Ovary (tissue), 9 donors: ENCODE data around the gene PCDHB5. TPM values are rescaled to one million over a fixed set of nuclear protein-coding genes. Genes with fewer than 3 reads are reported as not detected.
"Not testable (repeated sequence)": the region's sequence is repeated elsewhere in the genome, so short reads cannot be mapped to it uniquely, and the experiment has no call there.

Experiments
- DNase-seq, 5 donors: peaks; one replicate each; pipeline ENCODE4 v3.0.0-alpha.2; 2019 to 2020
- H3K27ac ChIP-seq, 2 donors: fragments of 200-600 bp; one replicate each; pipeline versions ENCODE4 v1.5.1 to v1.8.0; 2019 to 2022
- H3K27me3 ChIP-seq: fragments of 200-600 bp; one replicate; pipeline ENCODE4 v1.8.0; 2022
- H3K36me3 ChIP-seq: fragments of 200-600 bp; sonication (generic); one replicate; pipeline ENCODE4 v1.5.1; 2019
- H3K4me1 ChIP-seq: one replicate; pipeline ENCODE4 v1.8.1; 2013; ENCODE audit warnings: mild to moderate bottlenecking, moderate library complexity; ENCODE audit not compliant: insufficient read depth
- H3K4me3 ChIP-seq: fragments of 200-600 bp; sonication (generic); one replicate; pipeline ENCODE4 v1.5.1; 2017
- H3K9me3 ChIP-seq, 2 donors: fragments of 200-600 bp in 1 of 2; sonication (generic) in 1 of 2; one replicate each; pipeline versions ENCODE4 v1.5.1 to v1.8.1; 2013 to 2019; ENCODE audit warnings: mild to moderate bottlenecking in 1 of 2, moderate library complexity in 1 of 2
- CTCF ChIP-seq, 3 donors: fragments of 450-650 bp in 2 of 3; fragments of 200-600 bp in 1 of 3; IDR thresholded peaks; one replicate each; pipeline versions ENCODE4 v1.5.1 to v1.8.0; 2016 to 2022; ENCODE audit warnings: antibody characterized with exemption in 3 of 3, mild to moderate bottlenecking in 1 of 3
- EP300 ChIP-seq: sonication (generic); formaldehyde crosslinking; IDR thresholded peaks from one replicate; pipeline ENCODE4 v1.6.1; 2017; ENCODE audit warnings: antibody characterized with exemption
- POLR2A ChIP-seq: fragments of 450-650 bp; IDR thresholded peaks from one replicate; pipeline ENCODE4 v1.6.1; 2017; ENCODE audit warnings: antibody characterized with exemption, mild to moderate bottlenecking, moderate library complexity
- WGBS, 3 donors: extraction: QIAGEN DNeasy Blood & Tissue Kit in 1 of 3; methylation state at CpG; one replicate each; pipeline versions ENCODE4 v1.1.5 to v1.1.7; 2013 to 2017; 5-methylcytosine and 5-hydroxymethylcytosine counted together
- intact Hi-C, 4 donors: fragments of 100-400 bp; cut with DNase I; formaldehyde crosslinking; loops; one replicate each; pipeline versions ENCODE4 v1.11.0 to v1.15.1; 2022 to 2023
- polyA plus RNA-seq, 2 donors: library from polyadenylated mRNA; stranded (reverse); fragments of 200-250 nt in 1 of 2; fragments of 350-450 nt in 1 of 2; fragmentation: Illumina TruSeq in 1 of 2; extraction: RNeasy Lipid Tissue Mini Kit (QIAGEN cat#74804) in 1 of 2; gene quantifications; one replicate each; pipeline ENCODE4 v1.2.3, GENCODE V29; 2013 to 2014
- total RNA-seq, 7 donors: library from RNA; depleted of rRNA in 2 of 7; stranded (reverse); fragments of >200 nt in 2 of 7; fragmentation: NEBNext Ultra II Directional in 3 of 7; extraction: Animal tissue kit (Norgen Biotek cat#: 25700) in 3 of 7; gene quantifications; one replicate each; pipeline versions ENCODE4 v1.1.0 to v1.2.4, GENCODE V29; 2016 to 2023
- donor health status: DM: no; HTN: no; CAD: no; lungs with moderate emphysema.
- donor health status: DM: no; HTN: no; CAD: no.
- donor health status: Bipolar disorder and iron deficiency.
- donor health status: DM: yes; HTN: yes; CAD: no.
- donor health status: DM: no; HTN: no; CAD: no.
- donor health status: DM: yes; HTN: yes; CAD: no.

Gene PCDHB5
- total and polyA plus RNA-seq, 9 donors: 7.3 to 16.2 (median 10.3) TPM

DNA sequence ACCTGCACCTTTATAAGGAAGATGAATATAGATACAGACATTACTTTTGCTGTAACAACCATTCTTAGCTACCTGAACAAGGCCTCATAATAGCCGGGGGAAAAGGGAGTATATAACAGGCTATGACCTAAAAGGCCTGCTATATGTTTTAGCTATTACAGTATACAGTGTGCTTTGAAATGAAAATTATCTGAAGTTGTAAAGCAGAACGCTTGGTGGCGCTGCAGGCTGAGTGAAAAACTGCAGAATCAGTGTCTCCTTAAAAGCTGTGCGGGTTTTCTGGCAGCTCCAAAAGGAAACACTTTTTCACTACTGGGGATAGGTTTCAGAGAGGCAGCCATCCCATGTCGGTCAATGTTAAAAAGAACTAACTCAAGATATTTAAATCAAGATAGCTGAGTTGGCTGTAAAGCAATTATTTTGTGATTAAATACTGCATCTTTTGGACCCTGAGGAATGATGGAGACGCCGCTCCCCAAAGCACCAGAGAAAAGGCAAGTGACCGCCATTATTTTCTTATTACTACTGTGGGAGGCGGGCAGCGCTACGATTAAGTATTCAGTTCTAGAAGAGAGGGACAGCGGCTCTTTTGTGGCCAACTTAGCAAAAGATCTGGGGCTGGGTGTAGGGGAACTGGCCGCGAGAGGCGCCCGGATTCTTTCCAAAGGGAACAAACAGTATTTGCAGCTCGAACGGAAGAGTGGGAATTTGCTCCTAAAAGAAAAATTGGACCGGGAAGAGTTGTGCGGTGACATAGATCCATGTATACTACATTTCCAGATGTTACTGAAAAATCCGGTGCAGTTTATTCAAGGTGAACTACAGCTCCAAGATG is 20.8 kb downstream of the PCDHB5 start:
- intact Hi-C loops: no loop called here
- no peak for DNase-seq
- no peak overlapping the region for H3K27ac ChIP-seq
- no peaks in the 10 kb centered on the region for H3K4me1 ChIP-seq
- H3K36me3 ChIP-seq: no peaks in the 10 kb centered on the region
- TF ChIP-seq CTCF (IDR thresholded peaks at IDR 0.05): no peak
- no peak for TF ChIP-seq EP300
- TF ChIP-seq POLR2A: no peak
- 22 to 42% (median 34%) methylated on average over 21 of the region's 21 CpGs for WGBS, 3 donors
- H3K4me3 ChIP-seq: no peak overlapping the region
- peaks cover 0 to 28% of the 10 kb centered on the region in 2 donors for H3K9me3 ChIP-seq
- H3K27me3 ChIP-seq: no peaks in the 10 kb centered on the region

GRCh38 chr5:141157356-141157755 is 22.4 kb downstream of the PCDHB5 start:
- DNase-seq, H3K4me3 ChIP-seq, H3K27ac ChIP-seq, intact Hi-C loops, H3K36me3 ChIP-seq, H3K27me3 ChIP-seq, H3K4me1 ChIP-seq: not testable (repeated sequence)
- peaks cover 0 to 17% of the 10 kb centered on the region in 2 donors for H3K9me3 ChIP-seq
- WGBS, 3 donors: 28 to 40% (median 31%) methylated on average over 24 to 38 of the region's 38 CpGs

DNA sequence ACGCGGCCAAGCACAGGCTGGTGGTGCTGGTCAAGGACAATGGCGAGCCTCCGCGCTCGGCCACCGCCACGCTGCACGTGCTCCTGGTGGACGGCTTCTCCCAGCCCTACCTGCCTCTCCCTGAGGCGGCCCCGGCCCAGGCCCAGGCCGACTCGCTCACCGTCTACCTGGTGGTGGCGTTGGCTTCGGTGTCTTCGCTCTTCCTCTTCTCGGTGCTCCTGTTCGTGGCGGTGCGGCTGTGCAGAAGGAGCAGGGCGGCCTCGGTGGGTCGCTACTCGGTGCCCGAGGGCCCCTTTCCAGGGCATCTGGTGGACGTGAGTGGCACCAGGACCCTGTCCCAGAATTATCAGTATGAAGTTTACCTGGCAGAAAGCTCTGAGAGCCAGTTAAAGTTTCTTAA is 22.9 kb downstream of the PCDHB5 start:
- 23 to 45% (median 26%) methylated on average over 12 to 20 of the region's 28 CpGs for WGBS, 3 donors
- intact Hi-C loops, H3K4me3 ChIP-seq, DNase-seq, H3K36me3 ChIP-seq, H3K27me3 ChIP-seq, H3K4me1 ChIP-seq, H3K27ac ChIP-seq: not testable (repeated sequence)
- H3K9me3 ChIP-seq: peaks cover 0 to 16% of the 10 kb centered on the region in 2 donors

GRCh38 chr5:141172381-141173204 is 37.6 kb downstream of the PCDHB5 start, which contains the start of gene PCDHB7:
TSS of gene PCDHB7 (plus strand) at chr5:141172644. CDS start at chr5:141172836, 192 bp downstream.
- H3K4me3 ChIP-seq: no peak within 1 kb of the TSS
- no peaks in the 10 kb centered on the region for H3K4me1 ChIP-seq
- DNase-seq: peak in 4 of 5 donors; percentile 28 to 55 (median 46)
- intact Hi-C loops: loop anchor here in 1 of 4 donors (10.0 kb wide), 1 partner anchor 392 kb away; no protein-coding TSS in a partner anchor
- 21 to 31% (median 27%) methylated on average over 20 of the region's 20 CpGs for WGBS, 3 donors
- no peaks in the 10 kb centered on the region for H3K36me3 ChIP-seq
- H3K9me3 ChIP-seq: peaks cover 0 to 13% of the 10 kb centered on the region in 2 donors
- H3K27ac ChIP-seq: no peak within 1 kb of the TSS
- TF ChIP-seq POLR2A (no peak), CTCF (IDR thresholded peaks at IDR 0.05) (peak in 1 of 3 donors; percentile 21)
- no peaks in the 10 kb centered on the region for H3K27me3 ChIP-seq

GRCh38 chr5:141174291-141175104 is 39.5 kb downstream of the PCDHB5 start:
- H3K9me3 ChIP-seq: peaks cover 0 to 15% of the 10 kb centered on the region in 2 donors
- not testable (repeated sequence) for H3K4me1 ChIP-seq, H3K4me3 ChIP-seq, H3K36me3 ChIP-seq, DNase-seq, H3K27me3 ChIP-seq, H3K27ac ChIP-seq
- intact Hi-C loops: loop anchor here in 1 of 4 donors (10.0 kb wide), 1 partner anchor 390 kb away; no protein-coding TSS in a partner anchor
- WGBS, 3 donors: 34 to 44% (median 43%) methylated on average over 57 to 79 of the region's 79 CpGs
